ENCODE measurements around the gene ADAMTS17.

ADAMTS17 gene

GRCh38 chr15:100256970-100257650, 84.7 kb downstream of the ADAMTS17 start:
- no peak for DNase-seq (ENCODE audit: low read depth)
- no peak for TF ChIP-seq CTCF (IDR thresholded peaks at IDR 0.05; ENCODE audit: low read length, missing control alignments)
- no peak overlapping the region for H3K4me3 ChIP-seq (replicated peaks; ENCODE audit: low read depth, low read length)

DNA sequence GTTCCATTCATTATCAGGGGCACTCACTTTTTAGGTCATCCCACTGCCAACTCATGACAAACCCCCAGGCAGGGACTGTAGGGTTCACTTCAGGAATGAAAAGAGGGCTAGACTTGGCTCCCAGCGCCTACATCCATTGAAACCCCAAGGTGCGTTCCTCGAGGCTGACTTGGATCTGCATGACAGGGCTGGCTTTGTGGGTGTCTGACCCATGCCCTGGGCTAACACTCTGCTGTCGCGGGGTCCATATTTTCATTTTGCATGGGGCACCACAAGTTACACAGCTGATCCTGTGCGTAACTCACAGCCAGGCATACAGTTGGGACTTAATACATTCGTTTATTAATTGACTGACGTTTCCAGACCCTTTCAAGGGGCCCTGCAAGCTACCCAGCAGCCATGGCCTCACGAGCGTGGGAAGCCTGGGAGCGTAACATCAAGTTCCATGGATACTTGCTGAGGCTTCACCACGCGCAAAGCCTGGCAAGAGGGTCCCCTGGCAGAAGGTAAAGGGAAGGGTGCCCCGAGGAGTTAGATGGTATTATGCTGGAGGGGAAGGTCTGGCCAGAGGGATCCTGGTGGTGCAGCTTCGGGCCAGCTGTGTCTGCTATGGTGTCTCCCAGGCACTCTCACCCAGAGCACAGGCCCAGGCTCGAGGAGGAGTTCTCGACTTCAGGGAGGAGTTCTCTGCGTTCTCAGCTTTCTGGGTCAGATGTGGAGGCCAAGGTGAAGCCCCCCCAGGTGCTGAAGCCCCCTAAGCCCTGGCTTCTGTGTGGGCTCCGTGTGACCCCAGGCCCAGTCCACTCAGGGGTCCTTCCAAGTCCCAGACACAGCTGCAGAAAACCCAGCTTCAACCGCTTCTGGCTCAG, 85.4 kb downstream of the ADAMTS17 start:
- no peak overlapping the region for H3K4me3 ChIP-seq (replicated peaks; ENCODE audit: low read depth, low read length)
- no peak for TF ChIP-seq CTCF (IDR thresholded peaks at IDR 0.05; ENCODE audit: low read length, missing control alignments)
- DNase-seq (ENCODE audit: low read depth), result no peak

DNA sequence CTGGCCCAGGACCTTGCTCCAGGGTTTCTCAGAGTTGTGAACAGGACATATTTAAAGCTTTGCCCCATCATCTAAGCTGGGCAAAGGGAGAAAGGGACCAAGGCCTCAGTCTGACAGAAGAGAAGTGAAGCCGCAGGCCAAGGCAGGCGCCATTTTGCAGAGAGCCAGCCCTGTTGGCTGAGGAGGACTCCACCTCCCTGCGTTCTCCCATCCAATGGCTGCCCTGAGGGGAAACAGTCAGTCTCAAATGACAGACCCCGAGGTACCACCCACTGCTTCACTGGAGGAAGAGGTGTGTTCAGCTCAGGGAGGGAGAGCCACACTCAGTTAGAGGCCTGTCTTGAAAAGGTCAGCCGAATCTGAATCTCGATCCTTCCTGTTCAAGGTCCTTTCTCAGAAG, 86.1 kb downstream of the ADAMTS17 start:
- no peak overlapping the region for H3K4me3 ChIP-seq (replicated peaks; ENCODE audit: low read depth, low read length)
- no peak for TF ChIP-seq CTCF (IDR thresholded peaks at IDR 0.05; ENCODE audit: low read length, missing control alignments)
- DNase-seq (ENCODE audit: low read depth), result no peak

DNA sequence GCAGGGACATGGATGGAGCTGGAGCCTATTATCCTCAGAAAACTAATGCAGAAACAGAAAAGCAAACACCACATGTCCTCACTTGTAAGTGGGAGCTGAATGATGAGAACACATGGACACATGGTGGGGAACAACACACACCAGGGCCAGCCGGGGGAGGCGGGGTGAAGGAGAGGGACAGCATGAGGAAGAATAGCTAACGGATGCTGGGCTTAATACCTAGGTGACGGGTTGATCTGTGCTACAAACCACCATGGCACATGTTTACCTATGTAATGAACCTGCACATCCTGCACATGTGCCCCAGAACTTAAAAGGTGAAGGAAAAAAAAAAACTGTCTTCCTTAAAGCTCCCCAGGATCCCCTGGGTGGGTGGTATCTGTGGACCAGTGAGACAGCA, 87.1 kb downstream of the ADAMTS17 start:
- TF ChIP-seq CTCF (IDR thresholded peaks at IDR 0.05; ENCODE audit: low read length, missing control alignments), result no peak
- no peak overlapping the region for H3K4me3 ChIP-seq (replicated peaks; ENCODE audit: low read depth, low read length)
- no peak for DNase-seq (ENCODE audit: low read depth)

GRCh38 chr15:100254285-100254684, 87.5 kb downstream of the ADAMTS17 start:
- DNase-seq (ENCODE audit: low read depth), result no peak
- no peak overlapping the region for H3K4me3 ChIP-seq (replicated peaks; ENCODE audit: low read depth, low read length)
- no peak for TF ChIP-seq CTCF (IDR thresholded peaks at IDR 0.05; ENCODE audit: low read length, missing control alignments)

DNA sequence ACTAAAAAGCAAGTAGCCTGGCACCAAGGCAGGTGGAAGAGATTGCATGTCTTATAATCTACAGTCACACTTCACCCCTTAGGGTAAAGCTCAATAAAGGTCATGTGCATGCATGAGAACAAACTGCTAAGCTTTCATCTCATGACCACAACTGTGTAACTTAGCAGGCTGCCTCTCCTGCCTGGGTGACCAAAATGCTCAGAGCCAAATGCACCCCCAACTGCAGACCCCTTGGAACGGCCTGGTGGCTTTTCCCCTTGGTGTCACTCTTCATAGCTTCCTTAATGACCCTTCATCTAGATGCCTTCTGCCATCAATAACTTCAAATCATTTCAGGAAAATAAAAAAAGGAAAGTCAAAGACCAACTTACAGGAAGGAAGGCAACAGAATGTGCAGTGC, 88.1 kb downstream of the ADAMTS17 start:
- no peak for TF ChIP-seq CTCF (IDR thresholded peaks at IDR 0.05; ENCODE audit: low read length, missing control alignments)
- no peak overlapping the region for H3K4me3 ChIP-seq (replicated peaks; ENCODE audit: low read depth, low read length)
- no peak for DNase-seq (ENCODE audit: low read depth)
